Measurements from ENCODE around the gene SUPT3H.

DNA sequence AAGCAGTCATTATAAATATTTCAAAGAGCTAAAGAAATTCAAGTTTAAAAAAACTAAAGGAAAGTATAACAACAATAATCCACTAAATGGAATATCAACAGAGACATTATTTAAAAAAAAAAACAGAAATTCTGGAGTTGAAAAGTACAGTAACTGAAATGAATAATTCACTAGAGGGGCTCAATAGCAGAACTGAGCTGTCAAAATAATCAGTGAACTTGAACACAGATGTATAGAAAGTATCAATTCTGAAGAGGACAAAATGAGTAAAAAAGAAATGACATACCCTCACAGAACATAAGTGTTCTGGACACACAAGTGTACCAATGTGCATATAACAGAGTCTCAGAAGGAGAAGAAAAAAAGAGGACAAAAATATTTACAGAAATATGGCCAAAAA, 241.2 kb downstream of the SUPT3H start:
- TF ChIP-seq MYC (IDR thresholded peaks at IDR 0.05; ENCODE audit: low read depth, low read length), result no peak
- TF ChIP-seq, protein P1, sequence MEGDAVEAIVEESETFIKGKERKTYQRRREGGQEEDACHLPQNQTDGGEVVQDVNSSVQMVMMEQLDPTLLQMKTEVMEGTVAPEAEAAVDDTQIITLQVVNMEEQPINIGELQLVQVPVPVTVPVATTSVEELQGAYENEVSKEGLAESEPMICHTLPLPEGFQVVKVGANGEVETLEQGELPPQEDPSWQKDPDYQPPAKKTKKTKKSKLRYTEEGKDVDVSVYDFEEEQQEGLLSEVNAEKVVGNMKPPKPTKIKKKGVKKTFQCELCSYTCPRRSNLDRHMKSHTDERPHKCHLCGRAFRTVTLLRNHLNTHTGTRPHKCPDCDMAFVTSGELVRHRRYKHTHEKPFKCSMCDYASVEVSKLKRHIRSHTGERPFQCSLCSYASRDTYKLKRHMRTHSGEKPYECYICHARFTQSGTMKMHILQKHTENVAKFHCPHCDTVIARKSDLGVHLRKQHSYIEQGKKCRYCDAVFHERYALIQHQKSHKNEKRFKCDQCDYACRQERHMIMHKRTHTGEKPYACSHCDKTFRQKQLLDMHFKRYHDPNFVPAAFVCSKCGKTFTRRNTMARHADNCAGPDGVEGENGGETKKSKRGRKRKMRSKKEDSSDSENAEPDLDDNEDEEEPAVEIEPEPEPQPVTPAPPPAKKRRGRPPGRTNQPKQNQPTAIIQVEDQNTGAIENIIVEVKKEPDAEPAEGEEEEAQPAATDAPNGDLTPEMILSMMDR (IDR thresholded peaks at IDR 0.05; ENCODE audit: low read depth, low read length), result no peak
